Fibroblast of mammary gland (primary cell): ENCODE results near the gene JAKMIP2.

Source experiments
- DNase-seq: peaks from one replicate; pipeline ENCODE4 v3.0.0-alpha.2; 2010; ENCODE audit warnings: low read depth
- H3K4me3 ChIP-seq: 2 replicates; pipeline ENCODE4 v1.5.1; 2011; ENCODE audit warnings: low read depth, mild to moderate bottlenecking, low read length, moderate library complexity; ENCODE audit not compliant: control insufficient read depth
- TF ChIP-seq, protein P1 (sequence below): conservative IDR thresholded peaks from 2 replicates; pipeline ENCODE4 v1.5.1; 2011; ENCODE audit warnings: low read depth, low read length, inconsistent platforms; ENCODE audit not compliant: control insufficient read depth, insufficient read depth

Gene JAKMIP2

DNA sequence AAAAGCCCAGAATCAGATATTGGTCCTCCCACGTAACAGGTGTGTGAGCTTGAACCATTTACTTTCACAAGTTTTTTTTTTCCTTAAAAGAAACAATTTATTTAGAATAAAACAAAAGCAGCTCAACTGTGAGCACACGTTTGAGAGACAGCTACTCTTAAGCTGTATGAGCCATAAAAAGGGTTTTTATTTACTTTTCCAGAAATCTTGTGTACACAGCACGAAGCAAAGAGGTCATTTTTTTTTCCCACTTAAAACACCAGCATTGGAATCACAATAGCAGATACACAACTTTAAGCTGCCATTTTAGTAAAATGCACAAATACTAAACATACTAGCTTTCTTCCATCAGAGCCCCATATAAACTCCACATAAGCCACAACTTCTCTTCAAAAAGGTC lies 44.6 kb downstream of the JAKMIP2 start:
- no peak overlapping the region for H3K4me3 ChIP-seq
- TF ChIP-seq, protein P1, sequence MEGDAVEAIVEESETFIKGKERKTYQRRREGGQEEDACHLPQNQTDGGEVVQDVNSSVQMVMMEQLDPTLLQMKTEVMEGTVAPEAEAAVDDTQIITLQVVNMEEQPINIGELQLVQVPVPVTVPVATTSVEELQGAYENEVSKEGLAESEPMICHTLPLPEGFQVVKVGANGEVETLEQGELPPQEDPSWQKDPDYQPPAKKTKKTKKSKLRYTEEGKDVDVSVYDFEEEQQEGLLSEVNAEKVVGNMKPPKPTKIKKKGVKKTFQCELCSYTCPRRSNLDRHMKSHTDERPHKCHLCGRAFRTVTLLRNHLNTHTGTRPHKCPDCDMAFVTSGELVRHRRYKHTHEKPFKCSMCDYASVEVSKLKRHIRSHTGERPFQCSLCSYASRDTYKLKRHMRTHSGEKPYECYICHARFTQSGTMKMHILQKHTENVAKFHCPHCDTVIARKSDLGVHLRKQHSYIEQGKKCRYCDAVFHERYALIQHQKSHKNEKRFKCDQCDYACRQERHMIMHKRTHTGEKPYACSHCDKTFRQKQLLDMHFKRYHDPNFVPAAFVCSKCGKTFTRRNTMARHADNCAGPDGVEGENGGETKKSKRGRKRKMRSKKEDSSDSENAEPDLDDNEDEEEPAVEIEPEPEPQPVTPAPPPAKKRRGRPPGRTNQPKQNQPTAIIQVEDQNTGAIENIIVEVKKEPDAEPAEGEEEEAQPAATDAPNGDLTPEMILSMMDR, result no peak
- DNase-seq, result no peak

DNA sequence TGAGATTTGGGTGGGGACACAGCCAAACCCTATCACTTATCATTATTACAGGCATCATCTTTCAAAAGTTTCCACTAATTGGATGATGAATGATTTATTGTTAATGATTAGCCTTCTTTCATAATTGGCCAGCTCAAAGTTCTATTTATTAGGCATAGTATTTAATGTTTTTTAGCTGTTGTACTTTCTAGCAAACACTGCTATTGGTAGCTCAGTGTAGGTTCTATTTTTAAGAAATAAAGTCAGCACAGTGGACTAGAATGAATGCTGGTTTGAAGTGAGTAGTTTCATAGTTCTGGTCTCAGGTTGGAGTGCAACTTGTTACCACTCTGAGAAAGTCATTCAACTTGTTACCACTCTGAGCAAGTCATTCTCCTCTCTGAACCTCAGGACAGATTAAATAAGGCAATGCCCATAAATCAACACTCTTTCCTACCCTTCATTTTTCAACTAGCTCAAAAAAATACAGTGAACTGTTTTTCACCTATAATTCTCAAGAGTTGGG lies 46.9 kb downstream of the JAKMIP2 start:
- no peak overlapping the region for H3K4me3 ChIP-seq
- DNase-seq, result no peak
- TF ChIP-seq, protein P1, result no peak

GRCh38 chr5:147734894-147735293 lies 47.6 kb downstream of the JAKMIP2 start:
- no peak for DNase-seq
- H3K4me3 ChIP-seq, result no peak overlapping the region
- TF ChIP-seq, protein P1, result no peak

GRCh38 chr5:147733075-147733474 lies 49.5 kb downstream of the JAKMIP2 start:
- DNase-seq, result no peak
- no peak overlapping the region for H3K4me3 ChIP-seq
- TF ChIP-seq, protein P1, result no peak

DNA sequence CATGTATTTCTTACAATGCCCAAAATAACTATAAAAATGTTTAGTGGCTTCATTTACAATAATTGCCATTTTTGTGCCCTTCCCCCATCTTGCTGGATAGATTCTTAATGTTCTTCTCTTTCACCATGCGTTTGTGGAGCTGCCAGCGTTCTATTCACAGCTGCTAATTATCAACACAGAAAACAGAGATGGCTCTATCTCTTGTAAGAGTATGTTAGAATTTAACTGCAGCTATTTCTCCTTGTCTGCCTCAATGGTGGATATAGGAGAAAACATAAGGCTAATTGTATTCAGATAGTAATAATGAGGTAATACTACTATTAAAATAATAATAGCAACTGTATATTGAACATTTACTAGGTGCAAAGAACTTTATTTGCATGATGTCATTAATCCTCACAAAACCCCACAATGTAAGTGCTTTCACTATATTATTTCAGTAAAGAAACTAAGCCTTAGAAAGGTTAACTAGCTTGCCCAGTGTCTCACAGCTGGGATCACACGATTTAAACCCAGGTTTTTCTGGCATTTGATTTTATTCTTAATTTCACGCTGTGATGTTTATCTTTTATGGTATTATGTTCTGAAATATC lies 50.1 kb downstream of the JAKMIP2 start:
- TF ChIP-seq, protein P1, result no peak
- no peak for DNase-seq
- H3K4me3 ChIP-seq, result no peak overlapping the region

DNA sequence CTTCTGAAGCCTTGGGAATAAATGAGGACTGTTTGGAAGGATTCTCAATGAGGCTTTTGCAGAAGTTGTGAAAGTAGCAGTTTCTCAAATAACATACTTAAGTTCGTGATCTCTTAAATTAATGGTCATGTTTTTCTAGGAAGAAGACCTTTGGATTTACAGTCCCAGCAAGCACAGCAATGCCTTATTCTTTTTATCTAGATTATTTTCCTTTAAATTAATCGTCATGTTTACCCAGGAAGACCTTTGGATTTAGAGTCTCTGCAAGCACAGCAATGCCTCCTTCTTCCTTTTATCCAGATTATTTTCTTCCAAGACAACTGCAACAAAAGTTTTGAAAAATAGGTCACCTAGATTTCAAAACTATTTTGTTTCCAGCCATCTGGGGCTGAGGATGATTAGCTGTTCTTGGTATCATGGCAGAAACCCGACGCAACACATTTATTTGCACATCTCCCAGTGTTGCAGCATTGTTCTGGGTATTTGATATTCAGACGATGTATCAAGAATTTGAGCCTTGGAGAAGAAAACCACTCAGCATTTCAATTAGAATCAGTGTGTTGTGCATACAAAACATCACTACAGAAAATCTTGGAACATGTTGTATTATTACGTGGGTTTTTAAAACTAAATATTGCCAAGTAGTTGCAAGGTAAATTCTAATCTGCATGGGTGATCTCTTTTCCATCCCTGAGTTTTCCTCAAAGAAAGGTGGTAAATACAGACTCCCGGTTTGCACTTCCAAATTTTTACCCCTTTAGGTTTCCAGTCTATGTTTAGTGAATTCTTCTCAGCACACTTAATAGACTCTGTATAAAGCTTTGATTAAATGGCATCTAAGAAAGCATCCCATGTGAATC lies 50.9 kb downstream of the JAKMIP2 start:
- TF ChIP-seq, protein P1, result no peak
- DNase-seq, result no peak
- H3K4me3 ChIP-seq, result no peak overlapping the region
